GM19025 (cell line): Measurements from ENCODE around the gene KRTAP1-3.
"Not testable (repeated sequence)": the region's sequence is repeated elsewhere in the genome, so short reads cannot be mapped to it uniquely, and the experiment has no call there.

Source experiments
- ATAC-seq: cut with Tn5 transposase; IDR thresholded peaks from one replicate; pipeline ENCODE4 v1.9.1; 2021; ENCODE audit warnings: mild to moderate bottlenecking, low read depth, moderate library complexity; ENCODE audit not compliant: unreplicated experiment

The KRTAP1-3 gene

DNA sequence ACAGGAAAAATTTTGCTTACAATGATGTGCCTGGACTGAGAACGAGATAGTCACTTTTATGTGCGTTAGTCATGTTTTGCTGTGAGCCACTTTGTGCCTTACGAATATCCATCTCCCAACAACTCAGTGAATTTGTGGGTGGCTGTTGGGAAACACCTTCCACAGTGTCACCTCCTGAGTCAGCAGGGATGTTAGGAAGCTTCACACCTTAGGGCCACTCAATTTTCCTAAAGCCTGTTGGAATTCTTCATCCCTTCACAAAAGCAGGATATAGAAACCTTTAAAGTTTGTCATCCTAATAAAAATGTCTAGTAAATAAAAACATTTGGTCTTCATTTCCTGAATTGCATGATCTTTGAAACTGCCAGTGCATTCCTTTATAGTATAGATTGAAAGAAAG lies 21.5 kb downstream of the KRTAP1-3 start:
- ATAC-seq = no peak

DNA sequence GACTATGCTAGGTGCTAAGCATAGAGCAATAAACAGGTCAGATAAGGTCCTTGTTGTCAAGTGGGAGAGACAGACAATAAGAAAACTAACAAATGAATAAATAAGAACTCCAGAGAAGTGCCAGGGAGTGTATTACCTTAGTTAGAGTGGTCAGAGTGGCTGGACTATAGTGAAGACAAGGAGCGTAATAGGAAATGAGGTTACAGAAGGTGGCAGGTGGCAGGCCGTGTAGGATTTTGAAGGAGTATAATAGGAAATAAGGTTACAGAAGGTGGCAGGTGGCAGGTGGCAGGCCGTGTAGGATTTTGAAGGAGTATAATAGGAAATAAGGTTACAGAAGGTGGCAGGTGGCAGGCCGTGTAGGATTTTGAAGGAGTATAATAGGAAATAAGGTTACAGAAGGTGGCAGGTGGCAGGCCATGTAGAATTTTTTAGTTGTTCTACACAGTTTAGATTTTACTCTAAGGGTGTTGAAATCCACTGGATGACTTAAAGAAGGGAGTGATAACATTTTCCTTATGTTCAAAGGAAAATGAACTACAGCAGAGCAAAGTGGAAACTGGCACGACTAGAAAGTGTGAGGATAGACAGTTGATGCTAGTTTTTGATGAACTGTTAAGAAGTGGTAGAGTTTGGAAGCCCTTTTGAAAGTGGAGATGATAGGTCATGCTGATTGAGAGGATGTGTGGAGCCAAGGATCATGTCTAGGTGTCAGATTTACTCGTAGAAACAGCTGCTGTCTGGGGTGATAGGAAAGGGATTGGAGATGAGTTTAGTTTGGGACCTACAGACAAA lies 22.2 kb downstream of the KRTAP1-3 start:
- no peak for ATAC-seq

DNA sequence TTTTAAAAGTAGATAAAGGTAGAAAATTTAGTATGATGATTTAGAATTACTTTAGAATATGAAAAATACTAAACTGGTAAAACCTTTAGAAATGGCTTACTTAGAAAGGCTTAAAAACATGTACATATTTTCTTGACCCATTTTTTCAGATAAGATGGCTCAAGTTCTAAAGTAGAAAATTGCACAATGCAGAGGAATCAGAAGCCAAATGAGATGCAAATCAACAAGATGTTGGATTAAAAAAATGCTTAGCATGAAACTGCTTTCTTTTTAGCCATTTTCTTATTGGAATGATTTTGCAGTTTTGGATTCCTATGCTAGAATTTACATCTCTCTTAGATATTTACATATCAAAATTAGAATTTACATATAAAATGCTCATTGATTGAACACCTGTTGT lies 24.2 kb downstream of the KRTAP1-3 start:
- no peak for ATAC-seq

DNA sequence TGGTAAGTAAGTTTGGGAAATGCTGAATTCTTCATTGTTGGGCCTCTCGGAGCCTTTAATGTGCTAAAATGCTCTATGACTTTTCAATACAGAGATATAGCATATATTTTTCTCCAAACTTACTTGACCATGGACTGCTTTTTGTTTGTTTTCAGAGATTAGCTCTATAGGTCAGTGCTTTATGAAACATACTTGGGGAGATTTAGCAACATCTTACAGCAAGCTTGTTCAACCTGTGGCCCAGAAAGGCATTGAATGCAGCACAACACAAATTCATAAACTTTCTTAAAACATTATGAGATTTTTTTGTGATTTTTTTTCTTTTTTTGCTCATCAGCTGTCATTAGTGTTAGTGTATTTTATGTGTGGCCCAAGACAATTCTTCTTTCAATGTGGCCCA lies 24.7 kb downstream of the KRTAP1-3 start:
- ATAC-seq = no peak

DNA sequence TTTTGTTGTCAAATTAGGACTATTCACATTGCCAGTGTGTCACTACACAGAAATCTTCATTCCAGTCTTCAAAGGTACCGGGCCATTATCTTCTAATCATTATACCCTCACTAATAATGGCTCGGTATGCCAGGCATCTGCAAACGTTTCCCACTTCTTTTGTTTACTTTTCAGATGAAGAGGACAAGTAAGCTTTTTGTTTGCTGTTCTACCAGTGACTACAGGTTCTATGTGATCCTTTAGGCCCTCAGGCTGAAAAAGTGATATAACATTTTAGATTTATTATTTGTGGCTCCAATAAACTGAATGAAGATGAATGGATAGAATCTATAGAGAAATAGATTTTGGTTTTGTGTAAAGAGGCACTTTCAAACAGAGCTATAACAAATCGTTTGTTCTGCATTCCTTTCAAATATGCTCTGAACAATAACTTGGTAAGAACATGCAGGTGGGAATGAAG lies 25.3 kb downstream of the KRTAP1-3 start:
- no peak for ATAC-seq

DNA sequence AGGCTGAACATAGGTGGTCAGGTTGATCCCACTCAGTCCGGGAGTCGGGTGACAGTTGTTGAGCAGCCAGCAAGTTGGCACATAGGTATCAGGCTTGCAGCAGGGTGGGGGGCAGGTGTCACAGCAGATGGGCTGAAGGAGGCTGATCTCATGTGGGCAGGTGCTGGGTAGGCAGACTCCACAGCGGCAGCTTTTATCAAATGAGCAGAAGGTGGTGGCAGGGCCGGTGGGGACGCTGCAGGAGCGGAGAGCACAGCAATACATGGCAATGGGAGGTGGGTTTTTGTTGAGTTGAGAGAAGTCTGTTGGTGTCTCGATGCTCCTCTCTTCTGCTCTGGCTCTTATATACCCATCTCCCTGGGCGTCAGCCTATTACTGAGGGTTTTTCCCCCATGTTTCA lies 25.9 kb downstream of the KRTAP1-3 start, which contains the start of gene KRTAP3-1:
TSS of gene KRTAP3-1 (minus strand) at position 318 of the 400 bp plus-strand sequence. CDS start at position 264, 54 bp downstream.
- ATAC-seq = no peak

DNA sequence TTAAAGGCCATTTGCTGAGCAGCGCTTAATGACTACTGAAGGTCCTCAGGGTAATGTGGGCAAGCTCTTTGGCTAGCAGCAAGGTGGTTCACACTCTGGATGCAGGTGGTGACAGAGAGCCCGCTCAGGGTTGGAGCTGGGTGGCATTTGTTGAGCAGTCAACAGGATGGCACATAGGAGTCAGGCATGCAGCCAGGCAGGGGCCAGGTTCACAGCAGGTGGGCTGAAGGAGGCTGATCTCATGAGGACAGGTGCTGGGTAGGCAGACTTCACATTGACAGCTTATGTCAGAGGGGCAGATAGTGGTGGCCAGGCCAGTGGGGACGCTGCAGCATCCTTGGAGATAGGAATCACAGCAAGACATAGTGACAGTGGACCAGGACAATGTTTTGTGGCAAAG lies 30.3 kb downstream of the KRTAP1-3 start:
- no peak for ATAC-seq

DNA sequence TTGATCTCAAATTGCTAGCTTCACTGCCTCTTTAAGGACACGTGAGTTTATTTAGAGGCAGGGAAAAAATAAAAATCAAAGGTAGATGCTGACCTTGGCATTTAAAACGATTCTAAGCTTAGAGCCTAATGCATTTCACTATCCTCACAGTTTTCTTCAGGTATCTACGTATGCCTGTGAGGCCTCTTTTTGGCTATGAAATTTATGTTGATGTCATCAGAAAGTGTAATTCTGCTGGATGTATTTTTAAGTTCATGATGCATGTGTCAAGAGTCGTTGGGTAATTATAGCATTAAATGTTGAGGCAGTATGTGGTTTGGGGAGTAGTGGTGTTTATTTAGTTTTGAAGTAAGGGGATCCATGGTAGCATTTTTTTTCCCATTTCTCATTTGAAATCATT lies 30.7 kb downstream of the KRTAP1-3 start:
- no peak for ATAC-seq

DNA sequence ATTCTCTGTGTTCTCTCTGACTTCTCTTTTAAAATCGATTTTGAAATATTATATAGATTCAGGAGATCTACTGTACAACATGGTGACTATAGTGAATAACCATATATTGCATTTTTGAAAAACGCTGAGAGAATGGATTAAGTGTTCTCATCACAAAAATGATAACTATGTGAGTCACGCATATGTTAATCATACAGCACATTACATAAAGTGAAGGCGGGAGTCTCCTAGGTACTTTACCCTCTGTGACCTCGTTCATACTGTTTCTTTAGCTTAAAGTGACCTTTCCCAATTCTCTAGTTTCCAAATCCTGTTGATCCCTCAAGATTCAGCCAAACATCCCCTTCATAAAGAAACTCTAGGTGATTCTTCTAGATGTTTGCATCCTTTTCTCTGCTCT lies 31.9 kb downstream of the KRTAP1-3 start:
- no peak for ATAC-seq

DNA sequence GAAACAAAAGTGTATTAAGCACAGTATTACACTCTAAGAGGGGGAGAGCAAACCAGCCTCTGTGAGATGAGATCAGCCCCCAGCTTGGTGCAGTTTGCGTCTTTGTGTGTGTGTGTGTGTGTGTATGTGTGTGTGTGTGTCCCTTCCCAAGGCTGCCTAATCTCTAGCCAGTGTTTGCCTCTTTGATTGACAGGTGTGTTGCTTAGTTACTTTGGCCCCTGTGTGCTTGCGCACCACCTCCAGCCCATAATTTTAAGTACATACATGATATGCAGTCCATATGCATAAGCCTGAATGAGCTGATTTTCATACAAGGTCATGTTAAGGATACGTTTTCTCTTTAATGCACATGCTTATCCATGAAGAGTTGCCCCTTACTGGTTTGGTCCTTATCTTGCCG lies 32.9 kb downstream of the KRTAP1-3 start:
- ATAC-seq = no peak

DNA sequence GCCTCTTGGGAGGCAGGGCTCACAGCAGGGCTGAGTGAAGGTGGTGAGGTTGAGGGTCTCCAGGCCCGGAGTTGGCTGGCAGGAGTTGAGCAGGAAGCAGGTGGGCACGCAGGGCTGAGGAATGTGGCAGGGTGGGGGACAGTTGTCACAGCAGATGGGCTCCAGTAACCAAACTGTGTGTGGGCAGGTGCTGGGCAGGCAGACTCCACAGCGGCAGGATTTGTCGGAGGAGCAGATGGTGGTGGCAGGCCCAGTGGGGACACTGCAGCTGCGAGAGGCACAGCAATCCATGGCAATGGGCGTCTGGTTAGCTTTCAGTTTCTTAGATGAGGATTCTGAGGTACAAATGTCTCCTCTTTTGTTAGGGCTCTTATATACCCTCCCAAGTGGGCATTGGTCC lies 35.1 kb downstream of the KRTAP1-3 start, which contains the start of gene KRTAP3-2:
TSS of gene KRTAP3-2 (minus strand) at position 344 of the 400 bp plus-strand sequence. CDS start at position 291, 53 bp downstream.
- not testable (repeated sequence) for ATAC-seq

DNA sequence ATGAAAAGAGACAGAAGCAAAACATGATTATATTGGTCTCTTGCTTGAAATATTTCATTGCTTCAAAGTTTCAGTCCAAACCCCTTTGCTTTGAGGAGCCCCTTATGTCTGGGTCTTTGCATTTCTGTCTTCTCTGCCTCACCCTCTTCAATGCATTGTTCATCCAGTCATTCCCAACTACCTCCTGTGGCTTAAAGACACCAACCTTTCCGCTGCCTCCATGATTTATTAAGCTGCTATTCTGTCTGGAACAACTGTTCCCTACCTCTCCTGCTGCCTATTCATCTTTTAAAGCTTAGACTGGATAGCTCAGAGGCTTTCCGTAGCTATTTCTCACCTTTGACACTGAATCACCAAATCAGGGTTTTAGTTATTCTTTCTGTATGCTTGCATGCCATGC lies 37.3 kb downstream of the KRTAP1-3 start:
- ATAC-seq = no peak

DNA sequence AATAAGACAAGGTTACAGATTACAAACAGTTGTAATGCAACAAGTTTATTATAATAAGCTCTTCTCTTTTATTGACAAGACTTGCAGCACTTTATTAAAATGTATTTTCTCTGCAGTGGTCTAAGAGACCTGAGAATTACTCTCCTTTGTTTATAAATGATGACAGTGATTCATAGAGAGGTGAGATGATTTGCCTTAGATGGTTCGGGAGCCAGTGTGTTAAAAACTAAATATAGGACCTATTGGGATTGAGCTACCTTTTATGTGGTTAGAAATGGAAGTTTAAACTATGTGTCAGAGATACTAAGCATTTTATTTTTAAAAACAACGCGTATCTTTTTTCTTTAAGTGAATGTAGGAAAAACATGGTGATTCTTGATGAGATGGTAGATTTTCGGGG lies 37.8 kb downstream of the KRTAP1-3 start:
- ATAC-seq = no peak

DNA sequence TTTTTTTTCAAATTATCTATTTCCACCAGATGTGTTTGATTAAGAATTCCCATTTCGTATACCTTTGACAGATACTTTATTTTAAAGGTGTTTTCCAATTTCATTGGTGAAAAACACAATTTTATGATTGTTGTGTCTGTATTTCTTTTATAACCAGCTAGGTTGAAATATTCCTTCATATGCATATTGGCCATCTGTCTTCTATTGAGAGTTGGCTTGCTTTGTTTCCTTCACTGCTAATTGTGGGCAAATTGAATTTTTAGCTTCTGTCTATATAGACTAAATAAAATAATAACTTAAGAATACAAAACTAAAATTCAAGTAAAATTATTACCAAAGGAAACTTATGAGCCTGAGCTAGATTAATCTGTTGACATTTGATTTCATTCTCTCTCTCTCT lies 39.6 kb downstream of the KRTAP1-3 start:
- ATAC-seq = no peak

DNA sequence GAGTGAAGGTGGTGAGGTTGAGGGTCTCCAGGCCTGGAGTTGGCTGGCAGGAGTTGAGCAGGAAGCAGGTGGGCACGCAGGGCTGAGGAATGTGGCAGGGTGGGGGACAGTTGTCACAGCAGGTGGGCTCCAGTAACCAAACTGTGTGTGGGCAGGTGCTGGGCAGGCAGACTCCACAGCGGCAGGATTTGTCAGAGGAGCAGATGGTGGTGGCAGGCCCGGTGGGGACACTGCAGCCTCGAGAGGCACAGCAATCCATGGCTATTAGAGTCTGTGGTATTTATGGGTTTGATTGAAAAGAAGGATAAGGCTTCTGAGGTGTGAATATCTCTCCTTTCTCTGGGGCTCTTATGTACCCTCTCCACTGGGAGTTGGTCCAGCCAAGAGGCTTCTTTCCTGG lies 40.8 kb downstream of the KRTAP1-3 start, which contains the start of gene KRTAP3-3:
TSS of gene KRTAP3-3 (minus strand) at position 326 of the 400 bp plus-strand sequence. CDS start at position 259, 67 bp downstream.
- no peak for ATAC-seq

DNA sequence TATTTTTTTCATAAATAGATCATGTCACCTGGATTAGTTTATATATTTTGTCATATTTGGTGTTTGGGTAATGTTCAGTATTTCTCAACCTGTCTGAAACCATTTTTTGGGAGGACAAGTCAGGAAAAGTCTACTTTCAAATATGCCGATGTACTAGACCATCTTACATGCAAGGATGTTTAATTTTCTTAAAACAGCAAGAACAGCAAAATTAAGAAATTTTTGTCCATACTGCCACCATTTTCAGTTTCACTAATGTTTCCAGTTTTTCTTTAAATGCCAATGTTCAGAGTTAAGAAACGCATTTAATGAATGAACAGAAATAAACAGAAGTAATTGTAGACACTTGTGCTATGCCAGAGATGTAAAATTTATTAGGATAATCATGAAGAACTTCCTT lies 41.6 kb downstream of the KRTAP1-3 start:
- ATAC-seq = no peak

DNA sequence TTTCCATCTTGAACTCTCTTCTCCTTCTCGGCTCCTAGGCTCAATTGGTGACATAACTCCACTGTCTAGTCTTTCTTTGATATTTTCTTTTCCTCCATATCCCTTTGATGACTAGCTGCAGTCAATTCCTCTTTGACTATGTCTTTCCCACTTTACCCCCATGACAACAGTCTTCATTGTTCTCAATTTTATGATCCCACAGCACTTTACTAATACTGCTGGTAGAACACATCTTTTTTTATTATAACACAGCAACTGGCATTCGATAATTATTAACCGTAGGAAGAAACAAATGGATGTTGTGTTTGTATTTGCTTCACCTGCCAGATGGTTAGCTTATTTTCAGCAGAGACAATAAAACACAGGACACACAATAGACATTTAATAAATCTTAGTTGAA lies 42.0 kb downstream of the KRTAP1-3 start:
- ATAC-seq = no peak

DNA sequence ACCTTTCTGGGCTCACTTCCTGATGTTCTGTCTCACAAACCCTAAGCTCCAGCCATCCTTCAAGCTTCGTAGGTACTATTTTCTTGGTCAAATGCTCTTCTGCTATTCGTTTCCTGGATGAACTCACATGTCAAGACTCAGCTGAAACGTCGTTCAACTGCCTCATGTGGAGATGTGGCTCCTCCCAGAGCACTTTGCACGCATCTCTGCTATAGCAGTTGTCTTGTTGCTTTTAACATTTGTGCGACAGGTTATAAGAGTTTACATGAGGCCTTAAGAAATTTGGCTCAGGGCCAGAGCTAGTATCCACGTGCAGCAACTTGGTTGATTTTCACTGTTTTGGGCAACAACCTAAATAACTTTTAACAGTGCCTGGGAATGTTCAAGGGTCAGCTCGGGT lies 47.8 kb downstream of the KRTAP1-3 start:
- no peak for ATAC-seq

DNA sequence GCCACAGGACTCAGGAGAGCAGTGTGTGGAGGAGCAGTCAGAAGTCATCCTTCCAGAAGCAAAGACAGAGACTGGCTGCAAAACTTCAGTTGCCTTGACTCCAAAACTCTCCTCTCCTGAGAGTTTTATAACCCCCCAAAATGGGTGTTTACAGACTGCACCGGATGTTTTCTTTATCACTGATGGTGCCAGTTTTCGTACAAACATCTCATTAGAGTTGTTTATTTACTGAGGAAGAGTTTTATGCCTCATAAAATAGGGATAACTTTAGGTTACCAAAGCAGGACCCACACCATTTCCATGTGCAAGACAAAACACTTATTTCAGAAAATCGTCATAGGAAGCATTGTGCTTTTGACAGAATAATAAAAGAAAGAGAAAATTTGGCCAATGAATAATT lies 50.4 kb downstream of the KRTAP1-3 start, which contains the start of gene KRT40:
TSS of gene KRT40 (minus strand) at position 101 of the 400 bp plus-strand sequence. CDS start at position 48, 53 bp downstream.
- ATAC-seq = no peak
